Lung (tissue), 12 donors: Measurements from ENCODE around the gene BCL2L11. TPM values are rescaled to one million over a fixed set of nuclear protein-coding genes. Genes with fewer than 3 reads are reported as not detected.

Experiments
- ATAC-seq: fragments of 200-7000 bp; cut with Tn5 transposase; one replicate; pipeline ENCODE4 v1.9.1; 2020; ENCODE audit warnings: moderate number of reproducible peaks; ENCODE audit not compliant: insufficient read depth, low FRiP score
- DNase-seq, 3 donors: peaks; one replicate each; pipeline ENCODE4 v3.0.0-alpha.2; 2013 to 2017
- H3K27ac ChIP-seq, 2 donors: one replicate each; pipeline ENCODE4 v1.5.1; 2013; ENCODE audit warnings: mild to moderate bottlenecking in 2 of 2, moderate library complexity in 2 of 2, control low read depth in 1 of 2, inconsistent platforms in 1 of 2, low read depth in 1 of 2, low read length in 1 of 2
- H3K27me3 ChIP-seq, 3 donors: one replicate each; pipeline ENCODE4 v1.5.1; 2013; ENCODE audit warnings: low read length in 2 of 3; ENCODE audit not compliant: control insufficient read depth in 3 of 3, insufficient read depth in 3 of 3
- H3K36me3 ChIP-seq, 4 donors: one replicate each; pipeline ENCODE4 v1.5.1; 2013; ENCODE audit warnings: low read length in 4 of 4, mild to moderate bottlenecking in 1 of 4, moderate library complexity in 1 of 4; ENCODE audit not compliant: control insufficient read depth in 4 of 4, insufficient read depth in 4 of 4
- H3K4me1 ChIP-seq, 5 donors: one replicate each; pipeline ENCODE4 v1.5.1; 2013; ENCODE audit warnings: low read length in 5 of 5, mild to moderate bottlenecking in 2 of 5, moderate library complexity in 1 of 5; ENCODE audit not compliant: control insufficient read depth in 5 of 5, insufficient read depth in 5 of 5
- H3K4me3 ChIP-seq: one replicate; pipeline ENCODE4 v1.5.1; 2013; ENCODE audit warnings: mild to moderate bottlenecking, control low read depth, moderate library complexity
- H3K9ac ChIP-seq, 2 donors: one replicate each; pipeline ENCODE4 v1.5.1; 2013; ENCODE audit warnings: low read length in 2 of 2, control low read depth in 1 of 2; ENCODE audit not compliant: insufficient read depth in 1 of 2
- H3K9me3 ChIP-seq, 4 donors: one replicate each; pipeline ENCODE4 v1.5.1; 2013; ENCODE audit warnings: low read length in 3 of 4, mild to moderate bottlenecking in 1 of 4, moderate library complexity in 1 of 4; ENCODE audit not compliant: control insufficient read depth in 4 of 4, insufficient read depth in 3 of 4
- CTCF ChIP-seq: IDR thresholded peaks from 2 replicates; pipeline ENCODE4 v1.5.1; 2012; ENCODE audit warnings: mild to moderate bottlenecking; ENCODE audit errors: control extremely low read depth, extremely low read depth
- WGBS, 2 donors: extraction: QIAGEN DNeasy Blood & Tissue Kit; methylation state at CpG; one replicate each; pipeline ENCODE4 v1.1.7; 2013; 5-methylcytosine and 5-hydroxymethylcytosine counted together
- polyA plus RNA-seq, 2 donors: library from polyadenylated mRNA; stranded (reverse); fragments of 200-250 nt; gene quantifications; one replicate each; pipeline ENCODE4 v1.2.1, GENCODE V29; 2013
- total RNA-seq, 2 donors: library from RNA; depleted of rRNA in 1 of 2; stranded (reverse); fragments of >200 nt in 1 of 2; gene quantifications; one replicate each; pipeline ENCODE4 v1.2.1, GENCODE V29; 2014 to 2021
- donor health status: control.
- donor health status: control.
- donor health status: Bipolar disorder and iron deficiency.
- donor health status: healthy.
- donor health status: DM: yes; HTN: yes; CAD: no.

Gene BCL2L11
- total and polyA plus RNA-seq, 4 donors, result 3.8 to 24.2 (median 12.6) TPM

GRCh38 chr2:111138839-111139238, 18.1 kb downstream of the BCL2L11 start:
- ATAC-seq, result no peak
- H3K9me3 ChIP-seq, result peaks cover 0 to 2% (median 0%) of the 10 kb centered on the region in 4 donors
- H3K36me3 ChIP-seq, result peaks cover 0 to 34% (median 14%) of the 10 kb centered on the region in 4 donors
- 87 to 89% methylated on average over 5 of the region's 5 CpGs for WGBS, 2 donors
- no peak overlapping the region for H3K27ac ChIP-seq
- H3K4me3 ChIP-seq, result no peak overlapping the region
- no peak overlapping the region for H3K9ac ChIP-seq
- no peaks in the 10 kb centered on the region for H3K27me3 ChIP-seq
- no peak for TF ChIP-seq CTCF
- no peak for DNase-seq
- H3K4me1 ChIP-seq, result peaks cover 0 to 9% (median 4%) of the 10 kb centered on the region in 5 donors

GRCh38 chr2:111139637-111140317, 19.1 kb downstream of the BCL2L11 start:
- 69 to 75% methylated on average over 12 of the region's 12 CpGs for WGBS, 2 donors
- ATAC-seq (no peak), DNase-seq (no peak)
- H3K27me3 ChIP-seq, result no peaks in the 10 kb centered on the region
- no peak overlapping the region for H3K4me3 ChIP-seq
- no peak for TF ChIP-seq CTCF
- peaks cover 0 to 2% (median 0%) of the 10 kb centered on the region in 4 donors for H3K9me3 ChIP-seq
- H3K27ac ChIP-seq, result no peak overlapping the region
- peaks cover 0 to 9% (median 4%) of the 10 kb centered on the region in 5 donors for H3K4me1 ChIP-seq
- H3K36me3 ChIP-seq, result peaks cover 0 to 27% (median 15%) of the 10 kb centered on the region in 4 donors
- H3K9ac ChIP-seq, result no peak overlapping the region

GRCh38 chr2:111140815-111141214, 20.1 kb downstream of the BCL2L11 start:
- peaks cover 0 to 2% (median 0%) of the 10 kb centered on the region in 4 donors for H3K9me3 ChIP-seq
- no peak overlapping the region for H3K9ac ChIP-seq
- ATAC-seq (no peak), DNase-seq (no peak)
- no peaks in the 10 kb centered on the region for H3K27me3 ChIP-seq
- no peak for TF ChIP-seq CTCF
- 97 to 99% methylated on average over 4 of the region's 4 CpGs for WGBS, 2 donors
- peaks cover 0 to 9% (median 4%) of the 10 kb centered on the region in 5 donors for H3K4me1 ChIP-seq
- H3K36me3 ChIP-seq, result peaks cover 0 to 27% (median 17%) of the 10 kb centered on the region in 4 donors
- H3K27ac ChIP-seq, result no peak overlapping the region
- H3K4me3 ChIP-seq, result no peak overlapping the region
